Panc1 (cell line): Measurements from ENCODE around the gene GBP7. TPM values are rescaled to one million over a fixed set of nuclear protein-coding genes. Genes with fewer than 3 reads are reported as not detected.

Source experiments
- ATAC-seq: fragments of 200-7000 bp; cut with Tn5 transposase; 2 replicates; pipeline ENCODE4 v1.9.1; 2020; ENCODE audit warnings: mild to moderate bottlenecking, moderate library complexity
- BruUV-seq: library from RNA; stranded (reverse); fragments of 400-500 nt; replicated peaks from 2 replicates; lab custom pipeline; 2021; lab: Mats Ljungman, UMichigan
- CTCF ChIA-PET: fragments of 300-600 bp; sonication (Branson Sonifier 250); formaldehyde crosslinking; loops from one replicate; lab custom pipeline; 2022; ENCODE audit warnings: antibody characterized with exemption; lab: Charles Lee
- POLR2A ChIA-PET: fragments of 300-600 bp; sonication (Branson Sonifier 250); formaldehyde crosslinking; loops from one replicate; lab custom pipeline; 2022; ENCODE audit warnings: antibody characterized with exemption; lab: Charles Lee
- DNase-seq: peaks from one replicate; pipeline ENCODE4 v3.0.0-alpha.2; 2010; ENCODE audit warnings: low read depth, low spot score
- H3K27ac ChIP-seq: 2 replicates; pipeline ENCODE4 v1.5.1; 2011; ENCODE audit warnings: mild to moderate bottlenecking, low read length, inconsistent platforms
- H3K27me3 ChIP-seq: fragments of 200-500 bp; sonication (Bioruptor generic); 2 replicates; pipeline ENCODE4 v1.6.0; 2014; ENCODE audit warnings: low read length, inconsistent platforms; ENCODE audit not compliant: control insufficient read depth, insufficient read depth
- H3K36me3 ChIP-seq: fragments of 200-500 bp; sonication (Bioruptor generic); 2 replicates; pipeline ENCODE4 v1.5.1; 2014; ENCODE audit warnings: inconsistent platforms, mild to moderate bottlenecking, low read length, moderate library complexity; ENCODE audit not compliant: control insufficient read depth, insufficient read depth
- H3K4me1 ChIP-seq: 2 replicates; pipeline ENCODE4 v1.5.1; 2011; ENCODE audit warnings: inconsistent platforms, mild to moderate bottlenecking, low read length, moderate library complexity; ENCODE audit not compliant: control insufficient read depth, insufficient read depth
- H3K4me3 ChIP-seq, 2 experiments: 2 replicates each; pipeline ENCODE4 v1.5.1; 2011 to 2012; ENCODE audit warnings: low read depth in 2 of 2, low read length in 2 of 2, mild to moderate bottlenecking in 2 of 2, inconsistent platforms in 1 of 2, moderate library complexity in 1 of 2
- H3K9me3 ChIP-seq: fragments of 200-500 bp; sonication (Bioruptor generic); 2 replicates; pipeline ENCODE4 v1.5.1; 2014; ENCODE audit warnings: low read depth, mild to moderate bottlenecking, inconsistent platforms, low read length, moderate library complexity; ENCODE audit not compliant: control insufficient read depth, insufficient read depth
- POLR2AphosphoS5 ChIP-seq: IDR thresholded peaks from 2 replicates; pipeline ENCODE4 v1.6.1; 2012; ENCODE audit warnings: mild to moderate bottlenecking, low read depth, low read length, moderate library complexity
- SIN3A ChIP-seq: IDR thresholded peaks from 2 replicates; pipeline ENCODE4 v1.6.1; 2012; ENCODE audit warnings: low read depth, mild to moderate bottlenecking, low read length, moderate library complexity, borderline replicate concordance; ENCODE audit not compliant: insufficient read depth
- TCF7L2 ChIP-seq: IDR thresholded peaks from 2 replicates; pipeline ENCODE4 v1.6.1; 2011; ENCODE audit warnings: mild to moderate bottlenecking, low read depth, low read length, inconsistent platforms
- in situ Hi-C: cut with HindIII; loops from 2 replicates; pipeline ENCODE4 v1.10.0; 2016; ENCODE audit warnings: low sequenced_read_pairs, low pct_unique_long_range_greater_than_20kb
- intact Hi-C: fragments of 100-400 bp; cut with micrococcal nuclease; formaldehyde crosslinking; loops from one replicate; pipeline ENCODE4 v1.10.0; 2022; ENCODE audit not compliant: unreplicated experiment
- total RNA-seq: library from RNA; stranded (reverse); gene quantifications from one replicate; pipeline ENCODE4 v1.2.1, GENCODE V29; 2021; ENCODE audit not compliant: unreplicated experiment
- TF ChIP-seq, protein P1 (sequence below): fragments of 450-650 bp; IDR thresholded peaks from 2 replicates; pipeline ENCODE4 v1.5.1; 2017; ENCODE audit warnings: mild to moderate bottlenecking
- TF ChIP-seq, protein P2 (sequence below), 2 experiments: IDR thresholded peaks; 2 replicates each; pipeline ENCODE4 v1.6.1; 2011 to 2012; ENCODE audit warnings: low read depth in 2 of 2, control low read depth in 1 of 2, low read length in 1 of 2, mild to moderate bottlenecking in 1 of 2, moderate library complexity in 1 of 2; ENCODE audit not compliant: insufficient read depth in 1 of 2

Gene GBP7
- total RNA-seq, 1 experiment from 2014 or later: not detected

DNA sequence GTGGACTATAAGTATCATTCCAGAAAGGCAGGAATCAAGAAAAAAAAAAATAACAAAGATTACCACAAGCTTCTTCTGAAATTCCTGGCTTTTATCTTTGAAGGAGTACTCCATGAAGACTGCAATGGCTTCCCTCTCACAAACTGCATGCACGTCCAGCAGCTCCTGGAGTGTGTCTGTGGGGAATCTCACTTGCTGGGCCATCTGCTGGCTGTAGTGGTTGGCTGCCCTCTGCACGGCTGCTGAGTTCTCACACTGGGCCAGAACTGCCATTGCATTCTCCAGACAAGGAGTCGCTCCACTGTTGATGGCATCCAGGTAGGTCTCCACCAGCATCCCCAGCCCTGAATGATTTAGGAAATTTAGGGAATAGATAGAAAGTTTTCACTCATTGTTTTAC, 26.6 kb downstream of the GBP7 start:
- no peak for TF ChIP-seq POLR2AphosphoS5
- TF ChIP-seq, protein P1, sequence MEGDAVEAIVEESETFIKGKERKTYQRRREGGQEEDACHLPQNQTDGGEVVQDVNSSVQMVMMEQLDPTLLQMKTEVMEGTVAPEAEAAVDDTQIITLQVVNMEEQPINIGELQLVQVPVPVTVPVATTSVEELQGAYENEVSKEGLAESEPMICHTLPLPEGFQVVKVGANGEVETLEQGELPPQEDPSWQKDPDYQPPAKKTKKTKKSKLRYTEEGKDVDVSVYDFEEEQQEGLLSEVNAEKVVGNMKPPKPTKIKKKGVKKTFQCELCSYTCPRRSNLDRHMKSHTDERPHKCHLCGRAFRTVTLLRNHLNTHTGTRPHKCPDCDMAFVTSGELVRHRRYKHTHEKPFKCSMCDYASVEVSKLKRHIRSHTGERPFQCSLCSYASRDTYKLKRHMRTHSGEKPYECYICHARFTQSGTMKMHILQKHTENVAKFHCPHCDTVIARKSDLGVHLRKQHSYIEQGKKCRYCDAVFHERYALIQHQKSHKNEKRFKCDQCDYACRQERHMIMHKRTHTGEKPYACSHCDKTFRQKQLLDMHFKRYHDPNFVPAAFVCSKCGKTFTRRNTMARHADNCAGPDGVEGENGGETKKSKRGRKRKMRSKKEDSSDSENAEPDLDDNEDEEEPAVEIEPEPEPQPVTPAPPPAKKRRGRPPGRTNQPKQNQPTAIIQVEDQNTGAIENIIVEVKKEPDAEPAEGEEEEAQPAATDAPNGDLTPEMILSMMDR: peak; percentile 12; the same call in 1 of the 2 replicates
- in situ Hi-C loops: no loop called here
- Histone ChIP-seq H3K4me1 (no peaks in the 10 kb centered on the region), H3K36me3 (no peaks in the 10 kb centered on the region), H3K4me3 (no peak overlapping the region), H3K9me3 (no peaks in the 10 kb centered on the region), H3K27ac (no peak overlapping the region), H3K27me3 (no peaks in the 10 kb centered on the region)
- ChIA-PET CTCF (no interaction called here), POLR2A (interaction anchor here (0.6 kb wide), 1 partner anchor 32 kb away, joined by 3 read pairs; no protein-coding TSS in a partner anchor)
- no peak for DNase-seq
- ATAC-seq: 0 out of 2 replicates have a peak, but pooled peaks have one; percentile 68
- no TSS peak for BruUV-seq
- intact Hi-C loops: no loop called here

DNA sequence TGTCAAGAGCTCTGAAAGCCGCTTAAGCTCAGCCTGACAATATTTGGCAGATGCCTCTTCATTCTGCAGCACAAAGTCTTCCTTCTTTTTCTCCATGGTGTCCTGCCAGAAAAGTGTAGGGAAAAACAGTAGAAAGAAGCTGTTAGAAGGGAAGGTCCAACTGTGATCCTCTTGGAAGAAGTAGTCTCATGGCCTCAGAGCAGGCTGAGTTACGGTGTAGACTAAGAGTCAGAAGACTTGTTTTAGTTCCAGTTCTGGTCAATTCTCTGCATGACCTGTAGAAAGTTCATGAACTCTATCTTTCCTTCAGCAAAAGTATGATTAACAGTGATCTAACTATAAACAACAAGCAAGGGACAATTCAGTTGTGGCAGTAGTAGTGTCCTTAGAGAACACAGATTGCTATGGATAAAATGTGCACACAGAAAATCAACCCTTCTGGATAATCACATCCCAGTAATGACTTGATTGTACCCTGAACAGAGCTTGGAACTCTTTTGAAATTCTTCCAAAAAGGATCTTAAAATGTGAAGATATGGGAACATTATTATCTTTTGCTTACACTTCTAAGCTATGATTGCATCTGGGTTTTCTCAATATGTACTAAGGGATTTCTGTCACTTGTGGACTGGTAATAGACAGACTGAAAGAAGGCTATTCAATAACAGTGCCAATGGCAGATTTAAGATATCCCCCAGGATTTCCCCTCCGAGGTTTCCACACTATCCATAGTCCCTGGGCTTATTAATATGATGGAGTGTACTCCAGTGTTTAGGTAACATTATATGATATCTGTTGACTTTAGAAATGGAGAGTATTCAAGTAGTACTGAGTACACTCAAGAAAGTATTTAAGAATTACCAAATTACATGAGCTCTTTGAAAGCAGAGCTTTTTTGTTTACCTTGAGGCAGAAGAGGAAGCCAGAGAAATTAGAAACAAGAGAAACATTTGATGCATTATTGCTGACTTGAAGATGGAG, 27.8 kb downstream of the GBP7 start:
- H3K4me1 ChIP-seq: no peaks in the 10 kb centered on the region
- BruUV-seq: no TSS peak
- DNase-seq: no peak
- CTCF ChIA-PET: interaction anchor here (0.5 to 1.1 kb wide), 2 partner anchors 62 to 560 kb away, joined by 3 to 5 read pairs; no protein-coding TSS in a partner anchor
- no peaks in the 10 kb centered on the region for H3K36me3 ChIP-seq
- no peak for ATAC-seq
- in situ Hi-C loops: no loop called here
- H3K27me3 ChIP-seq: no peaks in the 10 kb centered on the region
- intact Hi-C loops: no loop called here
- H3K27ac ChIP-seq: no peak overlapping the region
- TF ChIP-seq POLR2AphosphoS5 (no peak), TCF7L2 (no peak), SIN3A (no peak)
- TF ChIP-seq, protein P2, sequence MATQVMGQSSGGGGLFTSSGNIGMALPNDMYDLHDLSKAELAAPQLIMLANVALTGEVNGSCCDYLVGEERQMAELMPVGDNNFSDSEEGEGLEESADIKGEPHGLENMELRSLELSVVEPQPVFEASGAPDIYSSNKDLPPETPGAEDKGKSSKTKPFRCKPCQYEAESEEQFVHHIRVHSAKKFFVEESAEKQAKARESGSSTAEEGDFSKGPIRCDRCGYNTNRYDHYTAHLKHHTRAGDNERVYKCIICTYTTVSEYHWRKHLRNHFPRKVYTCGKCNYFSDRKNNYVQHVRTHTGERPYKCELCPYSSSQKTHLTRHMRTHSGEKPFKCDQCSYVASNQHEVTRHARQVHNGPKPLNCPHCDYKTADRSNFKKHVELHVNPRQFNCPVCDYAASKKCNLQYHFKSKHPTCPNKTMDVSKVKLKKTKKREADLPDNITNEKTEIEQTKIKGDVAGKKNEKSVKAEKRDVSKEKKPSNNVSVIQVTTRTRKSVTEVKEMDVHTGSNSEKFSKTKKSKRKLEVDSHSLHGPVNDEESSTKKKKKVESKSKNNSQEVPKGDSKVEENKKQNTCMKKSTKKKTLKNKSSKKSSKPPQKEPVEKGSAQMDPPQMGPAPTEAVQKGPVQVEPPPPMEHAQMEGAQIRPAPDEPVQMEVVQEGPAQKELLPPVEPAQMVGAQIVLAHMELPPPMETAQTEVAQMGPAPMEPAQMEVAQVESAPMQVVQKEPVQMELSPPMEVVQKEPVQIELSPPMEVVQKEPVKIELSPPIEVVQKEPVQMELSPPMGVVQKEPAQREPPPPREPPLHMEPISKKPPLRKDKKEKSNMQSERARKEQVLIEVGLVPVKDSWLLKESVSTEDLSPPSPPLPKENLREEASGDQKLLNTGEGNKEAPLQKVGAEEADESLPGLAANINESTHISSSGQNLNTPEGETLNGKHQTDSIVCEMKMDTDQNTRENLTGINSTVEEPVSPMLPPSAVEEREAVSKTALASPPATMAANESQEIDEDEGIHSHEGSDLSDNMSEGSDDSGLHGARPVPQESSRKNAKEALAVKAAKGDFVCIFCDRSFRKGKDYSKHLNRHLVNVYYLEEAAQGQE (IDR thresholded peaks at IDR 0.05; ENCODE audit: insufficient read depth in 1 of 2, low read depth in 2 of 2, low read length in 1 of 2): no peak
- TF ChIP-seq, protein P1: no peak
- no peaks in the 10 kb centered on the region for H3K9me3 ChIP-seq
- no peak overlapping the region for H3K4me3 ChIP-seq
- POLR2A ChIA-PET: no interaction called here
